ENCODE data around the gene CREBL2.
"Not testable (repeated sequence)": the region's sequence is repeated elsewhere in the genome, so short reads cannot be mapped to it uniquely, and the experiment has no call there.

CREBL2 gene

GRCh38 chr12:12585115-12585863 lies 26.4 kb upstream of the CREBL2 start:
- H3K9me3 ChIP-seq: no peaks in the 10 kb centered on the region
- H3K4me3 ChIP-seq (ENCODE audit: low read depth, low read length): no peak overlapping the region
- H3K4me1 ChIP-seq: no peaks in the 10 kb centered on the region
- TF ChIP-seq CTCF (IDR thresholded peaks at IDR 0.05; ENCODE audit: low read depth, low read length): no peak
- H3K27me3 ChIP-seq: no peaks in the 10 kb centered on the region
- no peaks in the 10 kb centered on the region for H3K36me3 ChIP-seq
- DNase-seq: no peak

GRCh38 chr12:12586879-12587675 lies 24.6 kb upstream of the CREBL2 start:
- no peaks in the 10 kb centered on the region for H3K4me1 ChIP-seq
- no peak overlapping the region for H3K4me3 ChIP-seq (ENCODE audit: low read depth, low read length)
- no peaks in the 10 kb centered on the region; the same call in 1 of the 2 replicates for H3K9me3 ChIP-seq
- no peaks in the 10 kb centered on the region for H3K27me3 ChIP-seq
- no peak for TF ChIP-seq CTCF (IDR thresholded peaks at IDR 0.05; ENCODE audit: low read depth, low read length)
- H3K36me3 ChIP-seq: no peaks in the 10 kb centered on the region
- no peak for DNase-seq

- H3K4me3 ChIP-seq (ENCODE audit: low read depth, low read length): no peak overlapping the region
- no peaks in the 10 kb centered on the region for H3K36me3 ChIP-seq
- DNase-seq: no peak
- no peak for TF ChIP-seq CTCF (IDR thresholded peaks at IDR 0.05; ENCODE audit: low read depth, low read length)
- H3K27me3 ChIP-seq: no peaks in the 10 kb centered on the region
- no peaks in the 10 kb centered on the region; the same call in 1 of the 2 replicates for H3K9me3 ChIP-seq
- H3K4me1 ChIP-seq: no peaks in the 10 kb centered on the region
Observed at GRCh38 chr12:12587878-12588277, 23.8 kb upstream of the CREBL2 start.

GRCh38 chr12:12588436-12588835 lies 23.2 kb upstream of the CREBL2 start:
- H3K27me3 ChIP-seq; H3K36me3 ChIP-seq; DNase-seq; H3K4me1 ChIP-seq; H3K4me3 ChIP-seq (ENCODE audit: low read depth, low read length); H3K9me3 ChIP-seq: not testable (repeated sequence)

- DNase-seq: no peak
- Histone ChIP-seq H3K9me3 (no peaks in the 10 kb centered on the region; the same call in 1 of the 2 replicates), H3K4me1 (no peaks in the 10 kb centered on the region), H3K4me3 (ENCODE audit: low read depth, low read length) (no peak overlapping the region), H3K27me3 (no peaks in the 10 kb centered on the region), H3K36me3 (no peaks in the 10 kb centered on the region)
- no peak for TF ChIP-seq CTCF (IDR thresholded peaks at IDR 0.05; ENCODE audit: low read depth, low read length)
Observed at GRCh38 chr12:12590961-12591360, 20.7 kb upstream of the CREBL2 start.

- Histone ChIP-seq H3K9me3 (no peaks in the 10 kb centered on the region; the same call in 1 of the 2 replicates), H3K27me3 (no peaks in the 10 kb centered on the region), H3K36me3 (no peaks in the 10 kb centered on the region), H3K4me1 (no peaks in the 10 kb centered on the region), H3K4me3 (ENCODE audit: low read depth, low read length) (no peak overlapping the region)
- DNase-seq: no peak
- TF ChIP-seq CTCF (IDR thresholded peaks at IDR 0.05; ENCODE audit: low read depth, low read length): no peak
Observed at GRCh38 chr12:12592930-12593329, 18.7 kb upstream of the CREBL2 start.

GRCh38 chr12:12595929-12596328 lies 15.7 kb upstream of the CREBL2 start:
- H3K9me3 ChIP-seq; H3K4me3 ChIP-seq (ENCODE audit: low read depth, low read length); H3K27me3 ChIP-seq; H3K36me3 ChIP-seq; H3K4me1 ChIP-seq; DNase-seq: not testable (repeated sequence)

GRCh38 chr12:12596598-12596997 lies 15.1 kb upstream of the CREBL2 start:
- not testable (repeated sequence) for H3K4me1 ChIP-seq, H3K27me3 ChIP-seq

More at GRCh38 chr12:12596598-12596997, 15.1 kb upstream of the CREBL2 start:
- H3K9me3 ChIP-seq; H3K4me3 ChIP-seq (ENCODE audit: low read depth, low read length); DNase-seq; H3K36me3 ChIP-seq: not testable (repeated sequence)
